ENCODE measurements around the gene DTX3. TPM values are rescaled to one million over a fixed set of nuclear protein-coding genes. Genes with fewer than 3 reads are reported as not detected.
A peak's percentile ranks its signal among the peaks of the same experiment; 100 is the strongest.
"Not testable (repeated sequence)": the region's sequence is repeated elsewhere in the genome, so short reads cannot be mapped to it uniquely, and the experiment has no call there.

Gene DTX3, protein sequence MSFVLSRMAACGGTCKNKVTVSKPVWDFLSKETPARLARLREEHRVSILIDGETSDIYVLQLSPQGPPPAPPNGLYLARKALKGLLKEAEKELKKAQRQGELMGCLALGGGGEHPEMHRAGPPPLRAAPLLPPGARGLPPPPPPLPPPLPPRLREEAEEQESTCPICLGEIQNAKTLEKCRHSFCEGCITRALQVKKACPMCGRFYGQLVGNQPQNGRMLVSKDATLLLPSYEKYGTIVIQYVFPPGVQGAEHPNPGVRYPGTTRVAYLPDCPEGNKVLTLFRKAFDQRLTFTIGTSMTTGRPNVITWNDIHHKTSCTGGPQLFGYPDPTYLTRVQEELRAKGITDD
- total RNA-seq, result 10 to 100 TPM in 2 of 3 donors, 1 to 10 TPM in 1; 3.0 to 35.1 (median 25.9) TPM

- Histone ChIP-seq H3K4me1 (peaks cover 0 to 4% of the 10 kb centered on the region in 2 donors), H3K27me3 (no peaks in the 10 kb centered on the region), H3K27ac (peak within 1 kb of the TSS; percentile 97 to 100), H3K36me3 (peaks cover 9% of the 10 kb centered on the region), H3K9me3 (no peaks in the 10 kb centered on the region), H3K4me3 (peak within 1 kb of the TSS; percentile 59 to 100 (median 81))
- intact Hi-C loops (cut with DNase I; ENCODE audit: low total_unique reads), result no loop called here
- DNase-seq (ENCODE audit: low spot score in 2 of 2), result no peak
- TF ChIP-seq POLR2A (IDR thresholded peaks at IDR 0.05) (no peak), POLR2AphosphoS5 (IDR thresholded peaks at IDR 0.05) (peak in 1 of 3 donors; percentile 14)
- TF ChIP-seq, protein P1, sequence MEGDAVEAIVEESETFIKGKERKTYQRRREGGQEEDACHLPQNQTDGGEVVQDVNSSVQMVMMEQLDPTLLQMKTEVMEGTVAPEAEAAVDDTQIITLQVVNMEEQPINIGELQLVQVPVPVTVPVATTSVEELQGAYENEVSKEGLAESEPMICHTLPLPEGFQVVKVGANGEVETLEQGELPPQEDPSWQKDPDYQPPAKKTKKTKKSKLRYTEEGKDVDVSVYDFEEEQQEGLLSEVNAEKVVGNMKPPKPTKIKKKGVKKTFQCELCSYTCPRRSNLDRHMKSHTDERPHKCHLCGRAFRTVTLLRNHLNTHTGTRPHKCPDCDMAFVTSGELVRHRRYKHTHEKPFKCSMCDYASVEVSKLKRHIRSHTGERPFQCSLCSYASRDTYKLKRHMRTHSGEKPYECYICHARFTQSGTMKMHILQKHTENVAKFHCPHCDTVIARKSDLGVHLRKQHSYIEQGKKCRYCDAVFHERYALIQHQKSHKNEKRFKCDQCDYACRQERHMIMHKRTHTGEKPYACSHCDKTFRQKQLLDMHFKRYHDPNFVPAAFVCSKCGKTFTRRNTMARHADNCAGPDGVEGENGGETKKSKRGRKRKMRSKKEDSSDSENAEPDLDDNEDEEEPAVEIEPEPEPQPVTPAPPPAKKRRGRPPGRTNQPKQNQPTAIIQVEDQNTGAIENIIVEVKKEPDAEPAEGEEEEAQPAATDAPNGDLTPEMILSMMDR (IDR thresholded peaks at IDR 0.05), result no peak
These were observed at the start of gene DTX3 for GRCh38 chr12:57604454-57604991. Gene DTX3 (plus strand): TSS chr12:57604824. CDS start chr12:57606518, 1,694 bp downstream.

DNA sequence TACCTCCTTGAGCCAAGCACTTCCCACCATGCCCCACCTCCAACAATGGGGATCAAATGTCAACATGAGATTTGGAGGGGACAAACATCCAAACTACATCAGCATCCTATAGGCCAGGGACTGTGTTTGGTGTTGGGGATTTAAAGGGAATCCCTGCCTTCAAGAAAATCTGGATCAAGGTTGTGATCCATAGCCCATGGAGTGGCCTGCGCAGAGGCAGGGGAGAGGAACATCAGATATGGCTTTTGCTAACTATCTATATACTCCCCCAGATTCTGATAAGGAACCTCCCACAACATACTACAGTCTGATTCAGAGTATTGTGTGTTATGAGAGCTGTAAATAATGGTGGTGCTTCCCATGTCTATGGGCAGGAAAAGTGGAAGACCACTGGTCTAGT is 49.7 kb upstream of the DTX3 start:
- intact Hi-C loops (cut with DNase I; ENCODE audit: low total_unique reads), result no loop called here
- TF ChIP-seq POLR2A (IDR thresholded peaks at IDR 0.05) (no peak), POLR2AphosphoS5 (IDR thresholded peaks at IDR 0.05) (no peak)
- TF ChIP-seq, protein P1 (IDR thresholded peaks at IDR 0.05), result no peak
- H3K27ac ChIP-seq, result no peak overlapping the region
- H3K4me1 ChIP-seq, result no peaks in the 10 kb centered on the region
- no peak overlapping the region for H3K4me3 ChIP-seq
- peaks cover 0 to 6% of the 10 kb centered on the region in 2 donors for H3K27me3 ChIP-seq
- no peaks in the 10 kb centered on the region for H3K9me3 ChIP-seq
- no peaks in the 10 kb centered on the region for H3K36me3 ChIP-seq
- no peak for DNase-seq (ENCODE audit: low spot score in 2 of 2)

DNA sequence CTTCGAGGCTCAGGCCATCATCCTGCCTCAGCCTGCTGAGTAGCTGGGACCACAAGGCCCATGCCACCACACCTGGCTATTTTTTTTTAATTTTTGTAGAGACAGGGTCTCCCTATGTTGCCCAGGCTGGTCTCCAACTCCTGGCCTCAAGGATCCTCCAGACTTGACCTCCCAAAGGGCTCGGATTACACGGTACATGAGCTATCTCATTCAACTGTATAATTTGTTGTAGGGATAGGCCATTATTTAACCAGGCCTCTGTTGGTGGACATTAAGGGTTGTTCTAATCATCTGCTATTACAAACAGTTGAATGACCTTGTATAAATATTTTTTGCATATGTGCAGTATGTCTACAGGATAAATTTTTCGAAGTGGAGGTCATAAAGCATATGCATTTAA is 45.8 kb upstream of the DTX3 start:
- DNase-seq (ENCODE audit: low spot score in 2 of 2), result no peak
- intact Hi-C loops (cut with DNase I; ENCODE audit: low total_unique reads), result no loop called here
- H3K27ac ChIP-seq, result no peak overlapping the region
- TF ChIP-seq POLR2A (IDR thresholded peaks at IDR 0.05) (no peak), POLR2AphosphoS5 (IDR thresholded peaks at IDR 0.05) (no peak)
- TF ChIP-seq, protein P1 (IDR thresholded peaks at IDR 0.05), result no peak
- H3K4me3 ChIP-seq, result no peak overlapping the region
- no peaks in the 10 kb centered on the region for H3K27me3 ChIP-seq
- no peaks in the 10 kb centered on the region for H3K9me3 ChIP-seq
- H3K4me1 ChIP-seq, result no peaks in the 10 kb centered on the region
- no peaks in the 10 kb centered on the region for H3K36me3 ChIP-seq

DNA sequence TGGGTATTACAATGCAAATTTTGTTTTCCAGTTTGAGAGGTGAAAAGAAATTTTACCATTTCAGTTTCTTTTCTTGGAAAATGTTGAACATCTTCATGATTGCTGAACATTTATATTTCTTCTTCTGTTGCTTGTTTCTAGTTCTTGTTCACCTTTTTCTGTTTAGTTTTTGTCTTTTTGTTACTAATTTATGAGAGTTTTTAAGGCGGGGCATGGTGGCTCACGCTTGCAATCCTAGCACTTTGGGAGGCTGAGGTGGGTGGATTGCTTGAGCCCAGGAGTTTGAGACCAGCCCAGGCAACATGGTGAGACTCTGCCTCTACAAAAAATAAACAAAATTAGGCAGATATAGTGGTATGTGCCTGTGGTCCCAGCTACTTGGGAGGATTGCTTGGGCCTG is 44.1 kb upstream of the DTX3 start:
- H3K4me3 ChIP-seq, result no peak overlapping the region
- H3K27me3 ChIP-seq, result no peaks in the 10 kb centered on the region
- DNase-seq (ENCODE audit: low spot score in 2 of 2), result no peak
- no peak overlapping the region for H3K27ac ChIP-seq
- H3K9me3 ChIP-seq, result no peaks in the 10 kb centered on the region
- no peaks in the 10 kb centered on the region for H3K4me1 ChIP-seq
- intact Hi-C loops (cut with DNase I; ENCODE audit: low total_unique reads), result no loop called here
- no peaks in the 10 kb centered on the region for H3K36me3 ChIP-seq
- TF ChIP-seq, protein P1 (IDR thresholded peaks at IDR 0.05), result no peak
- TF ChIP-seq POLR2A (IDR thresholded peaks at IDR 0.05) (no peak), POLR2AphosphoS5 (IDR thresholded peaks at IDR 0.05) (no peak)

GRCh38 chr12:57561117-57561516 is 43.5 kb upstream of the DTX3 start:
- H3K4me3 ChIP-seq; H3K27ac ChIP-seq; H3K36me3 ChIP-seq; H3K27me3 ChIP-seq; H3K4me1 ChIP-seq; H3K9me3 ChIP-seq; intact Hi-C loops (cut with DNase I; ENCODE audit: low total_unique reads); DNase-seq (ENCODE audit: low spot score in 2 of 2): not testable (repeated sequence)

Data from breast epithelium (tissue), 4 donors.